Stimulated activated CD8-positive, alpha-beta memory T cell treated with anti-CD3 and anti-CD28 coated beads, Interleukin-15, amount 100 ng/mL, for 1 hour (primary cell): ENCODE data around the gene CALN1.
"Not testable (repeated sequence)": the region's sequence is repeated elsewhere in the genome, so short reads cannot be mapped to it uniquely, and the experiment has no call there.

Source experiments
- DNase-seq: peaks from one replicate; pipeline ENCODE4 v3.0.0-alpha.2; 2020; ENCODE audit warnings: low read depth

The CALN1 gene

GRCh38 chr7:72267291-72267800 is 144.8 kb downstream of the CALN1 start:
- no peak for DNase-seq

GRCh38 chr7:72266771-72267170 is 145.4 kb downstream of the CALN1 start:
- no peak for DNase-seq

GRCh38 chr7:72265071-72265904 is 146.8 kb downstream of the CALN1 start:
- no peak for DNase-seq

GRCh38 chr7:72260406-72260805 is 151.7 kb downstream of the CALN1 start:
- no peak for DNase-seq

GRCh38 chr7:72258074-72258473 is 154.1 kb downstream of the CALN1 start:
- no peak for DNase-seq

- DNase-seq: no peak
These were observed 157.7 kb downstream of the CALN1 start for GRCh38 chr7:72254455-72254854.

GRCh38 chr7:72249106-72249505 is 163.0 kb downstream of the CALN1 start:
- DNase-seq: no peak

- no peak for DNase-seq
These were observed 167.2 kb downstream of the CALN1 start for GRCh38 chr7:72244826-72245398.

GRCh38 chr7:72243329-72243728 is 168.8 kb downstream of the CALN1 start:
- DNase-seq: no peak

GRCh38 chr7:72235351-72235750 is 176.8 kb downstream of the CALN1 start:
- DNase-seq: no peak

GRCh38 chr7:72234086-72234485 is 178.1 kb downstream of the CALN1 start:
- DNase-seq: no peak

GRCh38 chr7:72230281-72230680 is 181.9 kb downstream of the CALN1 start:
- DNase-seq: no peak

GRCh38 chr7:72223351-72223750 is 188.8 kb downstream of the CALN1 start:
- no peak for DNase-seq

GRCh38 chr7:72222136-72222535 is 190.0 kb downstream of the CALN1 start:
- no peak for DNase-seq

GRCh38 chr7:72219500-72219899 is 192.6 kb downstream of the CALN1 start:
- DNase-seq: no peak

- DNase-seq: no peak
These were observed 195.0 kb downstream of the CALN1 start for GRCh38 chr7:72217151-72217550.

- DNase-seq: no peak
These were observed 198.4 kb downstream of the CALN1 start for GRCh38 chr7:72213769-72214168.

- no peak for DNase-seq
These were observed 199.1 kb downstream of the CALN1 start for GRCh38 chr7:72213081-72213480.

GRCh38 chr7:72211175-72211574 is 201.0 kb downstream of the CALN1 start:
- no peak for DNase-seq

GRCh38 chr7:72209006-72209405 is 203.1 kb downstream of the CALN1 start:
- not testable (repeated sequence) for DNase-seq

GRCh38 chr7:72196176-72196575 is 216.0 kb downstream of the CALN1 start:
- no peak for DNase-seq

GRCh38 chr7:72190919-72191318 is 221.2 kb downstream of the CALN1 start:
- DNase-seq: no peak

GRCh38 chr7:72190146-72190545 is 222.0 kb downstream of the CALN1 start:
- DNase-seq: no peak

GRCh38 chr7:72187179-72187578 is 225.0 kb downstream of the CALN1 start:
- DNase-seq: no peak
